Fibroblast of mammary gland (primary cell): ENCODE measurements around the gene BICDL2.

ENCODE experiments used
- DNase-seq: peaks from one replicate; pipeline ENCODE4 v3.0.0-alpha.2; 2010; ENCODE audit warnings: low read depth
- H3K4me3 ChIP-seq: 2 replicates; pipeline ENCODE4 v1.5.1; 2011; ENCODE audit warnings: low read depth, mild to moderate bottlenecking, low read length, moderate library complexity; ENCODE audit not compliant: control insufficient read depth
- TF ChIP-seq, protein P1 (sequence below): conservative IDR thresholded peaks from 2 replicates; pipeline ENCODE4 v1.5.1; 2011; ENCODE audit warnings: low read depth, low read length, inconsistent platforms; ENCODE audit not compliant: control insufficient read depth, insufficient read depth

BICDL2 gene

DNA sequence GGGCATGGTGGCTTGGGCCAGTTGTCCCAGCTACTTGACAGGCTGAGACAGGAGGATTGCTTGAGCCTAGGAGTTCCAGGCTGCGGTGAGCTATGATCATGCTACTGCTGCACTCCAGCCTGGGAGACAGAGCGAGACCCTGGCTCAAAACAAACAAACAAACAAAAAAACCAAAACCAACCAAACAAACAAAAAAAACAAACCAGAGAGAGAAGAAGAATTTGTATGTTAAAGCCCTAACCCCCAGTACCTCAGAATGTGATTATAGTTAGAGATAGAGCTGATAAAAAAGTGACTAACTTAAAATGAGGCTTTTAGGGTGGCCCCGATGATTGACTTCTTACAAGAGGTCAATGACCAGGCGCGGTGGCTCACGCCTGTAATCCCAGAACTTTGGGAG, 8.0 kb upstream of the BICDL2 start:
- no peak for DNase-seq
- TF ChIP-seq, protein P1, sequence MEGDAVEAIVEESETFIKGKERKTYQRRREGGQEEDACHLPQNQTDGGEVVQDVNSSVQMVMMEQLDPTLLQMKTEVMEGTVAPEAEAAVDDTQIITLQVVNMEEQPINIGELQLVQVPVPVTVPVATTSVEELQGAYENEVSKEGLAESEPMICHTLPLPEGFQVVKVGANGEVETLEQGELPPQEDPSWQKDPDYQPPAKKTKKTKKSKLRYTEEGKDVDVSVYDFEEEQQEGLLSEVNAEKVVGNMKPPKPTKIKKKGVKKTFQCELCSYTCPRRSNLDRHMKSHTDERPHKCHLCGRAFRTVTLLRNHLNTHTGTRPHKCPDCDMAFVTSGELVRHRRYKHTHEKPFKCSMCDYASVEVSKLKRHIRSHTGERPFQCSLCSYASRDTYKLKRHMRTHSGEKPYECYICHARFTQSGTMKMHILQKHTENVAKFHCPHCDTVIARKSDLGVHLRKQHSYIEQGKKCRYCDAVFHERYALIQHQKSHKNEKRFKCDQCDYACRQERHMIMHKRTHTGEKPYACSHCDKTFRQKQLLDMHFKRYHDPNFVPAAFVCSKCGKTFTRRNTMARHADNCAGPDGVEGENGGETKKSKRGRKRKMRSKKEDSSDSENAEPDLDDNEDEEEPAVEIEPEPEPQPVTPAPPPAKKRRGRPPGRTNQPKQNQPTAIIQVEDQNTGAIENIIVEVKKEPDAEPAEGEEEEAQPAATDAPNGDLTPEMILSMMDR: no peak
- no peak overlapping the region for H3K4me3 ChIP-seq

DNA sequence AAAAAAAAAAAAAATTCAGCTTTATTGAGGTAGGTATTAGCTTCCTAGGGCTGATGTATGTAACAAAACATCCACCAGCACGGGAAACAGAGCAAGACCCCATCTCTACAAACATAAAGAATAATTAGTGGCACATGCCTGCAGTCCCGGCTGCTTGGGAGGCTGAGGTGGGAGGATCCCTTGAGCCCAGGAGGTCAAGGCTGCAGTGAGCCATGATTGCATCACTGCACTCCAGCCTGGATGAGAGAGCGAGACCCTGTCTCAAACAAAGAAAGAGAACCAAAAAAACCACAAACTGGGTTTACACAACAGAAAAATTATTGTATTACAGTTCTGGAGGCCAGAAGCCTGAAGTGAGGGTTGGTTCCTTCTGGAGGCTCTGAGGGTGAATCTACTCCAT, 5.6 kb upstream of the BICDL2 start:
- TF ChIP-seq, protein P1: no peak
- no peak overlapping the region for H3K4me3 ChIP-seq
- no peak for DNase-seq

DNA sequence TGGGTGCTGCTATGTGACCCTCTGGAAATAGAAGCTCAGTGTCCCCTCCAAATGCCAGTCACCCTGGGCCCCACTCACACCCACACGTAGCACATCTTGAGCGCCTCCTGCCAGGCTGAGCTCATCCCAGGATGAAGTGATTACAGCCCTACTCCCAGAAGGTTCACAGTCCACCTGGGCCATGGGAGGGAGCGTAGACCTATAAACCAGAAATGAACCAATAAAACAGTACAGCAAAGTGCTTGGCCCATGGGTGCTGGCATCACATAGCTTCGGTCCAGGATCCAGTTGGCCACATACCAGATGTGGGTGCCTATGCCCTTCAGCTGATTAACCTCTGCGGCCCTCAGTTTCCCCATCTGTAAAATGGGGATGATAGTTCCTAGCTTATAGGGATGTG, 2.2 kb upstream of the BICDL2 start:
- DNase-seq: no peak
- TF ChIP-seq, protein P1: no peak
- no peak overlapping the region for H3K4me3 ChIP-seq

DNA sequence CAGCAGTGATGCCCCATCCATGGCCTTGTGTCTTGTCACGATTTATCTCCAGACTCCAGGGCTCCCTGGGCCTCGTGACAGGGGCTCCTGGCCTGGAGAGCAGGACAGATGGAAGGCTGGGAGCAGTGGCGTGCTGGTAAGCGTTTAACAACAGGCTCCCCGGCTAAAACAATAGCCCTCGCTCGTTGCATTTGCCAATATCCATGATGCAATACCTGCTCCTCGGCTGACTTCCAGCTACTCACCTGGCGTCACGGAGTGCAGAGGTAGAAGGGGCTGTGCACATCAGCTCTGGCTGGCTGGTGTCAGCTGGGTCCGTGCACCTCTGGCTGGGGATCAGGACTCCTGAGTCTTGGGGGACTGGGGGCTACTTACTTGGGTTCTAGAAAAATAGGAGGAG, 1.5 kb upstream of the BICDL2 start:
- TF ChIP-seq, protein P1: no peak
- DNase-seq: no peak
- no peak overlapping the region for H3K4me3 ChIP-seq

DNA sequence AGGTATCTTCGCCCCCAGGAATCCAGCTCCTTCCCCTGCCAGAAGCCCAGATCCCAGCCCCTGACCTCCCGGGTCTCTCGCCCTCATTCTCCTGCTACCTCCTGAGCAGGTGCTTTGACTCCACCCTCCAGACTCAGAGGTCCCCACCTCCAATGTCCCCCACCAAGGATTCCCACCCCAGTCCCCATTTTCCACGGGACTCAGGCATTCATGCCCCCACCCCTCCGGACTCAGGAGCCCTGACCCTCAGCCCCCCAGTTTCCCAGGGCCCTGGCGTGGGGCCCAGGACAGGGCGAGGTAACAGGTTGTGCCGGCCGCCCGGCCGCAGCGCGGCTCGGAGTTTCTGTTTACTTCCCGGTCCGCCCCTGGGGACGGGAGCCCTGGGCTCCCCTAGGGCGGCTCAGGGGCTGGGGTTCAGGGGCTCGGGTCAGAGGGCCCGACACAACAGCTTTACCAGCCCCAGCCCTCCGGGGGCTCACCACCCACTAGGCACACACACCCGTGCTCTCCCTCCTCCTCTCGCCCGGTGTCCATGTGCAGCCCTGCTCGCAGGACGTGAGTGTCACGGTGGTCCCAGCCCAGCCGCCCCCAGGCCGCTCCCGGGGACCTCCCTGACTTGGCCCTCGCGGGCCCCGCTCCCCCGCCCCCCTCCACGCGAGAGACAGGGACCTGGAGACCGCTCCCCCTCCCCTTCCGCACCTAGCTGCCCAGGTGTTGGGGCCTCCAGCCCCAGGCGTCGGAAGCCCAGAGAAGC, 595 bp downstream of the BICDL2 start:
- TF ChIP-seq, protein P1: no peak
- DNase-seq: no peak
- no peak overlapping the region for H3K4me3 ChIP-seq

DNA sequence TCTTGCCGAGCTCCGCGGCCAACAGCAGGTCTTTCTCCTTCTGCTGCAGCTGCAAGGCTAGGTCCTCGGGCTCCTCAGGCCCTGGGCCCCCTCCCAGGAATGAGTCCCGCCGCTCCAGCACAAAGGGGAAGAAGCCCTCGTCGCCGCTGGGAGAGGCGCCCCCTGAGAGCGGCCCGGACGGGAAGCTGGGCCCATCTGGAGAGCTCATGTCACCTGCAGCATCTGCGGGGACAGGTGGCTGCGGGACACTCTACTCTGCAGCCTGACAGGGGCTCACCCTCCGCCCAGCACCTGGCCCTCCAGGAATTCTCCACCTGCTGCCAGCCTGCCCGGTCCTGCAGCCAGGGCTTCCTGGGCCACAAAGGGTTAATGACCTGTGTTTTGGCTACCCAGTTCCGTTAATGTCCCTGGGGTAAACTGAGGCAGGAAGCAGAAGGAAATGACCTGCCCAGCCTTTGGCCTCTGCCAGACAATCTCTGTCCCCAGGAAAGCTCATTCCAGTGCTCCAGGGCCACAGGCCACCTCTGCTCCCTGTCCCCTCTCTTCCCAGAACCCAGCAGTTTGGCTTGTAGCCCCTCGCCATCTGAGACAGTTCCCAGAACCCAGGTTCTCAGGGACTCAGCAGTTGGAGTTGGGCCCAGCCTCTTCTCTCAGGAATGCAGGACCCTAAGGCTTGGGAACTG, 1.3 kb downstream of the BICDL2 start:
- DNase-seq: no peak
- TF ChIP-seq, protein P1: no peak

More for the DNA sequence above, 1.3 kb downstream of the BICDL2 start:
- H3K4me3 ChIP-seq: no peak overlapping the region
